RPMI8226 (cell line): ENCODE data around the gene AKT1.

Source experiments
- DNase-seq: peaks from one replicate; pipeline ENCODE4 v3.0.0-alpha.2; 2015

The AKT1 gene

GRCh38 chr14:104784846-104785707 lies 10.5 kb downstream of the AKT1 start:
- DNase-seq = peak; percentile 22

GRCh38 chr14:104784218-104784568 lies 11.4 kb downstream of the AKT1 start:
- DNase-seq = no peak

GRCh38 chr14:104783484-104784217 lies 11.9 kb downstream of the AKT1 start:
- DNase-seq = no peak

GRCh38 chr14:104782808-104783139 lies 12.8 kb downstream of the AKT1 start:
- no peak for DNase-seq

- no peak for DNase-seq
These were observed 13.3 kb downstream of the AKT1 start for GRCh38 chr14:104782086-104782807.

- no peak for DNase-seq
These were observed 14.1 kb downstream of the AKT1 start for GRCh38 chr14:104781271-104782077.

GRCh38 chr14:104780513-104781030 lies 15.0 kb downstream of the AKT1 start:
- DNase-seq = no peak

GRCh38 chr14:104779776-104780512 lies 15.6 kb downstream of the AKT1 start:
- no peak for DNase-seq

- no peak for DNase-seq
These were observed 16.7 kb downstream of the AKT1 start for GRCh38 chr14:104778694-104779331.

- no peak for DNase-seq
These were observed 17.7 kb downstream of the AKT1 start for GRCh38 chr14:104777808-104778249.

GRCh38 chr14:104776961-104777807 lies 18.4 kb downstream of the AKT1 start:
- no peak for DNase-seq

- DNase-seq = no peak
These were observed 19.1 kb downstream of the AKT1 start for GRCh38 chr14:104776481-104776880.

- DNase-seq = no peak
These were observed 20.5 kb downstream of the AKT1 start for GRCh38 chr14:104775073-104775489.

GRCh38 chr14:104774453-104775072 lies 21.0 kb downstream of the AKT1 start:
- no peak for DNase-seq

GRCh38 chr14:104773505-104774452 lies 21.8 kb downstream of the AKT1 start:
- DNase-seq = no peak

- no peak for DNase-seq
These were observed 22.6 kb downstream of the AKT1 start for GRCh38 chr14:104772707-104773504.

GRCh38 chr14:104771918-104772706 lies 23.4 kb downstream of the AKT1 start:
- no peak for DNase-seq
